ENCODE results near the gene NAALADL2.
A peak's percentile ranks its signal among the peaks of the same experiment; 100 is the strongest.

NAALADL2 gene

DNA sequence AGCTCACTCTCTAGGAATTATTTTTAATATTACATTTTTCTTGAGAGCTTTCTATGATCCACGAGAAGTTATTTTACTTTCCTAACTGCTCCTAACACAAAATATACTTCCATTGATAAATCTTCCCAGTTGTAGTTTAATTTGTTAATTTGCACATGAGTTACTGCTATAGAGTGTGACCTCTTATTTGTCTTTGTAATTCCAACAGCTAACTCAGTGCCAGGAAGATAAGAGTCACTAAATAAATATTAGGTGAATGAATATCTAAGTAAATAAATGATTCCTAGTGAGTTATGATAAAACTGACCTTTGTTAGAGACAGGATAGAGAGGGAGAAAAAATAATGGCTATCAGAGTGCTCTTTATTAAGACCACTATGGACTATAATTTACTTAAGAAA lies 319.9 kb downstream of the NAALADL2 start:
- no peak for TF ChIP-seq ZFX (IDR thresholded peaks at IDR 0.05; ENCODE audit: borderline replicate concordance)
- TF ChIP-seq, protein P1, sequence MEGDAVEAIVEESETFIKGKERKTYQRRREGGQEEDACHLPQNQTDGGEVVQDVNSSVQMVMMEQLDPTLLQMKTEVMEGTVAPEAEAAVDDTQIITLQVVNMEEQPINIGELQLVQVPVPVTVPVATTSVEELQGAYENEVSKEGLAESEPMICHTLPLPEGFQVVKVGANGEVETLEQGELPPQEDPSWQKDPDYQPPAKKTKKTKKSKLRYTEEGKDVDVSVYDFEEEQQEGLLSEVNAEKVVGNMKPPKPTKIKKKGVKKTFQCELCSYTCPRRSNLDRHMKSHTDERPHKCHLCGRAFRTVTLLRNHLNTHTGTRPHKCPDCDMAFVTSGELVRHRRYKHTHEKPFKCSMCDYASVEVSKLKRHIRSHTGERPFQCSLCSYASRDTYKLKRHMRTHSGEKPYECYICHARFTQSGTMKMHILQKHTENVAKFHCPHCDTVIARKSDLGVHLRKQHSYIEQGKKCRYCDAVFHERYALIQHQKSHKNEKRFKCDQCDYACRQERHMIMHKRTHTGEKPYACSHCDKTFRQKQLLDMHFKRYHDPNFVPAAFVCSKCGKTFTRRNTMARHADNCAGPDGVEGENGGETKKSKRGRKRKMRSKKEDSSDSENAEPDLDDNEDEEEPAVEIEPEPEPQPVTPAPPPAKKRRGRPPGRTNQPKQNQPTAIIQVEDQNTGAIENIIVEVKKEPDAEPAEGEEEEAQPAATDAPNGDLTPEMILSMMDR (IDR thresholded peaks at IDR 0.05): no peak
- H3K27ac ChIP-seq: peak overlapping the region; percentile 79

DNA sequence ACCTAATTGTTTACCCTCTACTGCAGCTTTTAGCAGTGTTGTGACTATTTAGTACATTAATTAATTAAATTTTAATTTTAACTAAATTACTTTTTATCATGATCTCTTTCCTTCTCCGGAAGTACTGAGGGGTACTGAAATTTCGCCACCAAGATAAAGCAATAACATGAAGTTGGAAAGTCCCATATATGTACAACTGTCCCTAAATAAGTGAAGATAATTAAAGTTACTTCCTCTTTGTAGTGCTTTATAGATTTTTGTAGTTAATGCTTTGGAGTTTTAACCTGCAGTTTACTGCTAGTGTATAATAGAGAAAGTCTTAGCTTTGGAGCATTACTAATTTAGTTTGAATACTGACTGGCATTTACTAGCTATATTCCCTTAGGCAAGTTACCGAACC lies 325.3 kb downstream of the NAALADL2 start:
- TF ChIP-seq ZFX (IDR thresholded peaks at IDR 0.05; ENCODE audit: borderline replicate concordance): no peak
- TF ChIP-seq, protein P1 (IDR thresholded peaks at IDR 0.05): no peak
- no peak overlapping the region for H3K27ac ChIP-seq

DNA sequence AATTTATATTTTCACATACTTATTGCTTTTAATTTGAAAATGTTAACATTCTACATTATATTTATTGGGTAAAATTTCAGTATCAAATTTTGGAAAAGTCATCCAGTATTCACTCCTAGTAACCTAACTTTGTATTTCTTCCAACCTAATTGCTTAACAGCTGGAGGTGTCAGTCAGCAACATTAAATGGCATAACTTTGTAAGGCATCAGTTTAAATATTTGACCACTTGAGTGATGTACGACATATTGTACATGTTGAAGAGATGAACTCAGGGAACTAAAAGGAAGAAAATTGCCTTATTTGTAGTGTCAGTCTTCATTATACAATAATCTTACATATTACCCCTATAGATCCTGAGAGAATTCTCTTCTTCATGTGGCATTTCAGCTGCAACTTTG lies 326.8 kb downstream of the NAALADL2 start:
- TF ChIP-seq ZFX (IDR thresholded peaks at IDR 0.05; ENCODE audit: borderline replicate concordance): no peak
- TF ChIP-seq, protein P1 (IDR thresholded peaks at IDR 0.05): no peak
- no peak overlapping the region for H3K27ac ChIP-seq

DNA sequence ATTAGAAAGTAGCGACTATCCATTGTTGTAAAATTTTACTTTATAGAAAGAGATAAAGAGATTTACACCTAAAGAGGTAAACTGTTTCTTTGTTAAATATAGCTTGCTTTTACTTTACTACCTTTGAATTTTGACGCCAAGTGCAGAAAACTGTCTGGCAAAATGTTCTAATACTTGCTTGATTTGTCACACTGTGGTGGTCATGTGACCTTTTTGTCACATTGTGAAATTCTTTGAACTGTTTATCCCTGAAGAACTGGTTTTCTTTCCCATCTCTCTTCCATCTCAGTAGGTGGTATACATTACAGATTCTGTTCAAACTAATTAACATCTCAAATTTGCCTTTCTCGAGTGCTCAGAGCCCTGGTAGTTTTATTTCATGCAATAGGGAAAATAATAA lies 327.4 kb downstream of the NAALADL2 start:
- no peak for TF ChIP-seq ZFX (IDR thresholded peaks at IDR 0.05; ENCODE audit: borderline replicate concordance)
- TF ChIP-seq, protein P1 (IDR thresholded peaks at IDR 0.05): no peak
- no peak overlapping the region for H3K27ac ChIP-seq

DNA sequence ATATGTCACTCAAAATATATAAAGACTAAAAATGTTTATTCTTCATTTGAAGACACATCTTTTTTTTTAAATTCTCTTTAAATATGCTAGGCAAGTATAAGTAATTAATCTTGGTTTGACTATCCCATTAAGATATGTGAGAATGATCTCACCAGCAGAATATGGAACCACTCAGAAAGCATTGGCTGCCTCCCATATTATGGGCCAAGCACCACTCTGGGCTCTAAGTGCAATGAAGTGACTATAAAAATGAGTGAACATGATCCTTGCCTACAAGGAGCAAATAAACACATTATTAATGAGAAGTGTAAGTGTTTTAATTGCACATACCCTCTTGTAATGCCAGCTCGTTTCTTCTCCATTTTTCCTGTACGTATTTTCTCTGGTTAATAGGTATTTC lies 328.5 kb downstream of the NAALADL2 start:
- TF ChIP-seq, protein P1 (IDR thresholded peaks at IDR 0.05): no peak
- TF ChIP-seq ZFX (IDR thresholded peaks at IDR 0.05; ENCODE audit: borderline replicate concordance): no peak
- H3K27ac ChIP-seq: no peak overlapping the region

DNA sequence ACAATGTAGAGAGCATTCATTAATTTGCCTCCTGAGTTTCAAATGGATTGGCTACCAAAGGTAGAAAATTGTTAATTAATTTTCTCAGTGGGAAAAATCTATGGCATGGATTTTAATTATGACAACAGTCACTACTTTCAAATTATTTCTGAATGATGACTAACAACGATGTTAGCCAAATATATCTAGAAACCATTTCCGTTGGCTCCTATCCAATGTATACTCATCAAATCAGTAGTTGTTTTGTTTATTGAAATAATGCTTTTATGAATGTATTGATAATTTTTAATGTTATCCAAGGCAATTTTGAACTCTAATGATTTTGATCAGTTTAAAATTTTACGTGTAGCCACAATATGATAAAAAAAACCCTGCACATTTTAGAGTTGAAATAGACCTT lies 333.4 kb downstream of the NAALADL2 start:
- H3K27ac ChIP-seq: peak overlapping the region; percentile 10; the same call in 1 of the 2 replicates
- no peak for TF ChIP-seq ZFX (IDR thresholded peaks at IDR 0.05; ENCODE audit: borderline replicate concordance)
- TF ChIP-seq, protein P1 (IDR thresholded peaks at IDR 0.05): no peak

DNA sequence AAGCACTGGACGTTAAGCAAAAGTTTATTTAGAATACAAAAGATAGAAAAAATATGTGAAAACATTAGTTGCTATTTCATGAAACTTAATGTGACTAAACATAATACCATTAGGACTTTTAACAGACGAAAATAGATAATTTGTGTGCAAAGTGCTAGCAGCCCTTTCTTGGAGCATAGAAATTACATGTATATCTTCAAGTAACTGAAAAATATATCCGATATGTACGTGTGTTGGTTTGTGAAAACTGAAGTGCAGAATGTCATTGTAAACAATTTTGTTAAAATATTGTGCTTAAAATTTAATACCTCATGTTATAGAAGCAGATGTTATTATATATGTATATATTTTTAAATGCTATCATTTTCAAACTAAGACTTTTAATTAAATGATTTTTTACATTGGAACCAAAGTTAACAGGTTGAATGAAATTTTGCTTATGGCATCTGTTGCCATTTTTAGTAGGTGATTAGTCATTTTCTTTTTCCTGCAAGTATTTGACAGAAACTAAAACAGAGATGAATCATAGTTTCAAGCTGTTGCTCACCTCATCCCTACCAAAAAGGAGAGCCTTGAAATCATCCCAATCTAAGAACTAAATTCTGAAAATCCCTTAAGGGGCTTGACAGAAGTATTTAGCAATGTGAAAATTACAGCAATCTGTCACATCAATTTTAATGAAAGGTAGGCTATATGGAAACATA lies 334.8 kb downstream of the NAALADL2 start:
- no peak overlapping the region for H3K27ac ChIP-seq
- TF ChIP-seq, protein P1 (IDR thresholded peaks at IDR 0.05): no peak
- TF ChIP-seq ZFX (IDR thresholded peaks at IDR 0.05; ENCODE audit: borderline replicate concordance): no peak
